ENCODE measurements around the gene IL5RA.

Gene IL5RA

GRCh38 chr3:3110299-3110630, at the start of gene IL5RA:
Gene IL5RA (minus strand): TSS chr3:3110374. CDS start chr3:3104984, 5,390 bp downstream.
- TF ChIP-seq, protein P1, sequence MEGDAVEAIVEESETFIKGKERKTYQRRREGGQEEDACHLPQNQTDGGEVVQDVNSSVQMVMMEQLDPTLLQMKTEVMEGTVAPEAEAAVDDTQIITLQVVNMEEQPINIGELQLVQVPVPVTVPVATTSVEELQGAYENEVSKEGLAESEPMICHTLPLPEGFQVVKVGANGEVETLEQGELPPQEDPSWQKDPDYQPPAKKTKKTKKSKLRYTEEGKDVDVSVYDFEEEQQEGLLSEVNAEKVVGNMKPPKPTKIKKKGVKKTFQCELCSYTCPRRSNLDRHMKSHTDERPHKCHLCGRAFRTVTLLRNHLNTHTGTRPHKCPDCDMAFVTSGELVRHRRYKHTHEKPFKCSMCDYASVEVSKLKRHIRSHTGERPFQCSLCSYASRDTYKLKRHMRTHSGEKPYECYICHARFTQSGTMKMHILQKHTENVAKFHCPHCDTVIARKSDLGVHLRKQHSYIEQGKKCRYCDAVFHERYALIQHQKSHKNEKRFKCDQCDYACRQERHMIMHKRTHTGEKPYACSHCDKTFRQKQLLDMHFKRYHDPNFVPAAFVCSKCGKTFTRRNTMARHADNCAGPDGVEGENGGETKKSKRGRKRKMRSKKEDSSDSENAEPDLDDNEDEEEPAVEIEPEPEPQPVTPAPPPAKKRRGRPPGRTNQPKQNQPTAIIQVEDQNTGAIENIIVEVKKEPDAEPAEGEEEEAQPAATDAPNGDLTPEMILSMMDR (conservative IDR thresholded peaks at IDR 0.05; ENCODE audit: low read depth): no peak
- CTCF ChIA-PET: no interaction called here
- no peak for DNase-seq (ENCODE audit: low spot score)
- H3K27ac ChIP-seq: no peak within 1 kb of the TSS
- POLR2A ChIA-PET (ENCODE audit: low non-redundant PET): no interaction called here

- CTCF ChIA-PET: no interaction called here
- POLR2A ChIA-PET (ENCODE audit: low non-redundant PET): no interaction called here
- TF ChIP-seq, protein P1 (conservative IDR thresholded peaks at IDR 0.05; ENCODE audit: low read depth): no peak
- H3K27ac ChIP-seq: no peak overlapping the region
- DNase-seq (ENCODE audit: low spot score): no peak
These were observed 47.3 kb upstream of the IL5RA start for GRCh38 chr3:3157484-3157883.

- ChIA-PET POLR2A (ENCODE audit: low non-redundant PET) (no interaction called here), CTCF (no interaction called here)
- no peak overlapping the region for H3K27ac ChIP-seq
- DNase-seq (ENCODE audit: low spot score): no peak
- TF ChIP-seq, protein P1 (conservative IDR thresholded peaks at IDR 0.05; ENCODE audit: low read depth): no peak
These were observed 44.9 kb upstream of the IL5RA start for GRCh38 chr3:3154879-3155610.

GRCh38 chr3:3151513-3151912, 41.3 kb upstream of the IL5RA start:
- no peak overlapping the region for H3K27ac ChIP-seq
- no peak for DNase-seq (ENCODE audit: low spot score)
- TF ChIP-seq, protein P1 (conservative IDR thresholded peaks at IDR 0.05; ENCODE audit: low read depth): no peak
- ChIA-PET CTCF (no interaction called here), POLR2A (ENCODE audit: low non-redundant PET) (no interaction called here)

DNA sequence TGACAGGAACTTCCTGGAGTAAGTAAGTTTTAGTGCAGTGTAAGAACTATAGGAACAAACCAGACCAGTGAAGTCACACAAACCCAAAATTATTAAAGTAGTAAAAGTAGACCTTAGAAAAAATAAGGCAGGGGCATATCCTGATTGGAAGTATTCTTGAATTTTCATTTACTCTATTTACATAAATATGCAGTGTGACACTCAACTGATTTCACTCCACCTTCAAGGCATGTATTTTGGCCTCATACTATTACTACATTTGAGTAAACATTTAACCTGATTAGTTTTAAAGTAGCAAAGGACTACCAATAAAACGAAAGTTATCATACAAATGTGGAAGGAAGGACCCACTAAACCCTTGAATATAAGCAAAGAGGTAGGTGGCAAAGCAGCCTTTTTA, 39.4 kb upstream of the IL5RA start:
- TF ChIP-seq, protein P1 (conservative IDR thresholded peaks at IDR 0.05; ENCODE audit: low read depth): no peak
- ChIA-PET POLR2A (ENCODE audit: low non-redundant PET) (no interaction called here), CTCF (no interaction called here)
- DNase-seq (ENCODE audit: low spot score): no peak
- no peak overlapping the region for H3K27ac ChIP-seq

GRCh38 chr3:3145831-3146230, 35.7 kb upstream of the IL5RA start:
- POLR2A ChIA-PET (ENCODE audit: low non-redundant PET): no interaction called here
- TF ChIP-seq, protein P1 (conservative IDR thresholded peaks at IDR 0.05; ENCODE audit: low read depth): no peak
- CTCF ChIA-PET: no interaction called here
- no peak for DNase-seq (ENCODE audit: low spot score)
- no peak overlapping the region for H3K27ac ChIP-seq
